ENCODE measurements around the gene PAPPA2.

- TF ChIP-seq POLR2A (IDR thresholded peaks at IDR 0.05) (no peak), CTCF (IDR thresholded peaks at IDR 0.05) (no peak)
These were observed 311.2 kb downstream of the PAPPA2 start for GRCh38 chr1:176774224-176774623.

Measured in lower leg skin (tissue), 3 donors.